Adipose tissue (tissue), 3 donors: ENCODE measurements around the gene SHF. TPM values are rescaled to one million over a fixed set of nuclear protein-coding genes. Genes with fewer than 3 reads are reported as not detected.

Source experiments
- H3K27ac ChIP-seq: one replicate; pipeline ENCODE4 v1.5.1; 2013; ENCODE audit warnings: low read depth, low read length
- WGBS, 3 donors: extraction: QIAGEN DNeasy Blood & Tissue Kit; methylation state at CpG; one replicate each; pipeline ENCODE4 v1.1.7; 2013; 5-methylcytosine and 5-hydroxymethylcytosine counted together
- polyA plus RNA-seq, 3 donors: library from polyadenylated mRNA; stranded (reverse); fragments of 200-250 nt; gene quantifications; one replicate each; pipeline ENCODE4 v1.2.3, GENCODE V29; 2013
- donor health status: healthy with polysubstance abuse.
- donor health status: Bipolar disorder and iron deficiency.
- donor health status: healthy.

The SHF gene
- polyA plus RNA-seq, 3 donors: 1.5 to 13.5 (median 2.9) TPM

DNA sequence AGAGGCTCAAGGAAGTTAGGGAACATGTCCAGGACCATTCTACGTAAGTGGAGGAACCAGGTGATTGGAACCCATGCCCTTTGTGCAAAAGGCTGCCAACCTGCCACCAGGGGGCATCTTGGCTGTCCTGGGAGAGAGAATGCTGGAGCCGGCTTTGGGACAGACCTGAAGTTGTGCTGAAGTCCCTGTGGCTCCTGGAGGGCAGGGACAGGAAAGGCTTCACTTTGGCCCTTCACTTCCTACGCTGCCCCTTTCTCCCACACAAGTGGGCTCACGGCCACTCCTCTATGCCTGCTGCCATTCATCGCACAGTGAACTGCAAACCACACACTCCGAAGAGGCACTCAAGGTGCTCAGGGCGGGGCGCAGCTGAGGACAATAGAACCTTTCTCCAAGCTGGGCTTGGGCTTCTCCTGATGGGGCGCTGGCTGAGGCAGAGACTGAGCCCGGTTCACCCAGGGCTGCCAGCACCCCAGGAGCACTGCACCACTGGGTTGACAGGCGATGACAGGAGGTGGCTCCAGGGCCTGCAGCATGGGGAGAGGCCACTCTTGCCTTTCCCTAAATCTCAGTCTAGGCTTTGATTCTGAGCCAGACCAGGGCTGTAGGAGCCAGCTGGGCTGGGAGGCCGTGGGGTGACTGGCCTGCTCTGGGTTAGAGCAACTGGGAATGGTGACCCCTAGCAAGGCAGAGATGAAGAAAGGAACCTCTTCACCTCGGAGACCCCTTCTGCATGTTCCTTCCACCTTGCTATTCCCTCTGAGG is 8.4 kb downstream of the SHF start:
- H3K27ac ChIP-seq: no peak overlapping the region
- WGBS, 3 donors: 79 to 91% (median 85%) methylated on average over 13 of the region's 13 CpGs

- WGBS, 3 donors: 88 to 96% (median 91%) methylated on average over 3 of the region's 3 CpGs
Observed at GRCh38 chr15:45177285-45177684, 10.5 kb downstream of the SHF start.

GRCh38 chr15:45174577-45174976 is 13.2 kb downstream of the SHF start:
- WGBS, 3 donors: 90 to 96% (median 92%) methylated on average over 2 of the region's 2 CpGs
- H3K27ac ChIP-seq: no peak overlapping the region

More at GRCh38 chr15:45177285-45177684, 10.5 kb downstream of the SHF start:
- no peak overlapping the region for H3K27ac ChIP-seq

DNA sequence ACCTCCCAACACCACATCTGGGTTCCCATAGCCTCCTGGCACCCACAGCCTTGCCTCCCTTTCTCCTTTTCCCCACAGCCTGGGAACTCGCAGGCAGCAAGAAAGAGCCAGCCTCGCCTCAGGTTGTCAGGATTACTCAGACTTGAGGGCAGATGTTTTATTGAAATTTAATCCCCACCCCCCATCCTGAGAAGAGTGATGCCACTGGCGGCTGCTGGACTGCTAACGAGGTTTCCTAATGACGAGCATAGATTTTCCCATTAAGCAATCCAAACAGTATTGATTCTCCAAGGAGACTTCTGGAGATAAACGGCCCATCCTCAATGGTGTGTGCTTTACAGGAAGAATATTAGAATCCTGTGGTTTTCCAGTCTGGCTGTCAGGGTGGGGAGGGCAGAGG is 13.7 kb downstream of the SHF start:
- H3K27ac ChIP-seq: no peak overlapping the region
- WGBS, 3 donors: 81 to 87% (median 85%) methylated on average over 6 of the region's 6 CpGs

DNA sequence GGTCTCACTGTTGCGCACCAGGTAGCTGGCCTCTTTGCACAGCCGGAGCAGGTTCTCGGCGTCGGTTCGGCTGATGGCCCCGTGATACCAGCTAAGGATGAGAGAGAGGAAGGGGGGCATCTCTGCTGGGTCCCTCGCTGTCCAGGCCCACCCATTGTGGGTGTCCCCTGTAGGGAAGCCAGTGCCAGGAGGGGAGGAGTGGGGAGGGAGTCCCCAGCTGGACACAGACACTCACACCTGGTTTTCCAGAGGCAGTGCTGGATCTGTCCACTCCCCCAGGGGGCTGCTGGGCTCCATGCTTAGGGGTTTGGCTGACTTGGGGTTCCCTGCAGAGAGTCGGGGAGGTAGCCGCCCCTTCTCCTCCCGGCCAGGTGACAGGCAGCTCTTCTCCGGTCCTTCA is 15.9 kb downstream of the SHF start:
- no peak overlapping the region for H3K27ac ChIP-seq
- 95 to 97% (median 96%) methylated on average over 12 of the region's 12 CpGs for WGBS, 3 donors

- no peak overlapping the region for H3K27ac ChIP-seq
- WGBS, 3 donors: 57 to 86% (median 75%) methylated on average over 4 of the region's 4 CpGs
Observed at GRCh38 chr15:45169608-45170480, 17.9 kb downstream of the SHF start.

DNA sequence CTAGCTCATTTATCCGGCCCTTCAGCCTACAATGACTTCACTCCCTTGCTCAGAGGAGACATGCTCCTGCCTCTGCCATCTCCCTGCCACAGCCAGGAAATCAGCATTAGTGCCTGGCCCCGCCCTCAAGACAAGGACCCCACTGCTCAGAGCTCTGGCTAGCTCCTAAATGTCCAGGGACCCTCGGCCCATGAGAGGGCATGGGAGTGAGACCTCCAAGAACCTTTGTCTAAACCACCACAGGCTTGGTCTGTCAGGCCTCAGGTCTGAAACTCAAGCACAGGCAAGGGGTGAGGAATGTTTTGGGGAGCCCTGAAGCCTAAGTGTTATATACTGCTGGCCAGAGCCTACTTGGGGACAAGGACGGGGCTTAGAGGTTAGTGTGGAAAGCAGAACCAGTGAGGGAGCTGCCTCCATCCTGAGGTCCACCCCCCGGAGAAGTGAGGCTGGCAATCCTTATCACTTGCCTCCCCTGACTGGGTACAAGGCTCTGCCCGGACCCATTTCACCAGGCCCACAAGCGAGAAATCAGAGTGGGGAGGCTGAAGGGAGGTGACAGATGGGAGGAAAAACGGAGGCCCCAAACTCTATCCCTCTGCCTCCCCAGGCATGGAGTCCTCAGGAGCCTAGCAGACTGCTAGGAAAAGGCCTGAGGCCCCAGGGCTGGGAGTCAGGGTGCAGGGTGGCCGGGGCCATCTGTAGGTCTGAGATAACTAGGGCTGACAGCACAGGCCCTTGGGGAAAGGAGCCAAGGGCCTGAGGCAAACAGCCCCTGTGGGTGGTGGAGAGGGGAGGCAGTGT is 18.8 kb downstream of the SHF start:
- no peak overlapping the region for H3K27ac ChIP-seq
- 86 to 90% (median 87%) methylated on average over 9 of the region's 9 CpGs for WGBS, 3 donors

DNA sequence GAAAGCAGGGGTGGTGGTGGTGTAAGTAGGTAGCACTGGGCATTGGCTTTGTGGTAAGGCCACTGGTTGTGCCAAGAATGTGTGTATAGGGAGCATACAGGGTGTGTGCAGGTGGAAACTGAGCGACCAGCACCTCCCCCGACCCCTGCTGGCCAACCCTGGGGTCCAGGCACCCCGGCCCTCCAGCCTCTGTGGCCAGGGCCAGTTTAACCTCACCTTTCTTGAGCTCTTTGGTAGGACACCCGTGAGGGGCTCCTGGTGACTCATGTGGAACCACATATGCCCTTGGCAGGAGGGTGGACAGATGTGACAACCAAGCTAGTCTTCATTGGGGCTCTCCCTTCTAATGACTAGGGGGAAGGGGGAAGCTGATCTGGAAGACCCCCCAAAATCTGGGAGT is 19.5 kb downstream of the SHF start:
- 97 to 98% (median 98%) methylated on average over 4 of the region's 4 CpGs for WGBS, 3 donors
- H3K27ac ChIP-seq: no peak overlapping the region

DNA sequence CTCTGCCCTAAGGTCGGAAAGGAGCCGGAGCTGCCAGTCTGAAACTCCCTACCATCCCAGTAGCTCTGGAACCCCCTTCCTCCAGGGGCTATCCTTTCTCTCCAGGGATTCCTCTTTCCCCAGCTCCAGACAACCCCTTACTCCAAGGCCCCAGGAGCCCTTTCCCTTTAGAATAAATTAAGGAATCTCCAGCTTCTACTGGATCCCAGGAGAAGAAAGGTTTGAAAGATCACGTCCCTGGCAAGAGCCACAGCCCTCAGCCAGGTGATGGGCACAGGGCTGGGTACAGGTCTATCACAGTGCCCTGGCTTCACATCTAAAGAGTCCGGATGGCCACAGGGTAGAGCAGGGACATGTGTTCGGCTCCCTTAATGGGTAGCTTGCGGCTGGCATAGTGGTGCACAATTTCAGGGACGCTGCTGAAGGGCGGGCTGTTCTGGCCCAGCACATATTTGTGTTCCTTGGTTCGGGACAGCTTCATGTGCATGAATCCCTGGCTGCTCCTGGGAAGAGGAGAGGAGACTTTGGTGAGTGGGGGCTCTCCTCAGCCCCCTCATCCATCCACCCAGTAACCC is 20.0 kb downstream of the SHF start:
- 68 to 76% (median 72%) methylated on average over 7 to 9 of the region's 9 CpGs for WGBS, 3 donors
- no peak overlapping the region for H3K27ac ChIP-seq

DNA sequence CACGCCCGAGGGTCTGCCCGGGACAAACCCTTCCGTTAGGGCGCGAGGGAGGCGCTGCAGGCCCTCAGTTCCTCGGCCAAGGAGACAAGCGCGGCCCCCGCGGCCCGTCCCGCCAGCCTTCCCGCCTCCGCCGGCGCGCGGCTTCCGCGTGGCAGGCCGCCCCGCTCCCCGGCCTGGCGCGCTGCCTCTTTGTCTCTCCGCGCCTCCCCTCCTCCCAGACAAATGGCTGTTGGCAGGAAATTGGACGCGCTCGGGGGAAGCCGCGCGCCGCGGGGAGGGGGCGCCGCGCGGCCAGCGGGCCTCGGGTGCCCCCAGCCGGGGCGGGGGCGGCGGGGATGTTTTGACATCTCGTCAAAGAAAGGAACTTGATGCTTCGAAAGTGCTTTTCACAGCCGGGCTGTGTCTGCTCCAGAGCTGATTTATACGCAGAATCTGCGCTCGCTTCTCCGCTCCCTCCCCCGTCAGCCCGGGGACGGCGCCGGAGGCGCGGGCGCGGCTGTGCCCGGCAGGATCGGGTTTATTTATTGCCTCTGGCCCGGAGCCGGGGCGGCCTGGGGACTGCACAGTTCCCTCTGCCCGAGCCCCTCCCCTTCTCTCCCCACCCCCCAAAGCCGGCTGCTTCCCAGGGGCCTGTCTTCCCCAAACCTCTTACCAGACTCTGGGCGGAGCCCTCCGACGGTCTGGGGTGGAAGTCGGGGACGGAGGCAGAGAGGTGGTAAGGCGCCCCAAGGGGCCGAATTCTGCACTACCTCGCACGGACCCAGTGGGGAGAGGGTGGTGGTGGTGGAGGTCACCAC is 20.7 kb downstream of the SHF start:
- 0 to 1% (median 1%) methylated on average over 49 to 79 of the region's 79 CpGs for WGBS, 3 donors
- H3K27ac ChIP-seq: peak overlapping the region; percentile 93

DNA sequence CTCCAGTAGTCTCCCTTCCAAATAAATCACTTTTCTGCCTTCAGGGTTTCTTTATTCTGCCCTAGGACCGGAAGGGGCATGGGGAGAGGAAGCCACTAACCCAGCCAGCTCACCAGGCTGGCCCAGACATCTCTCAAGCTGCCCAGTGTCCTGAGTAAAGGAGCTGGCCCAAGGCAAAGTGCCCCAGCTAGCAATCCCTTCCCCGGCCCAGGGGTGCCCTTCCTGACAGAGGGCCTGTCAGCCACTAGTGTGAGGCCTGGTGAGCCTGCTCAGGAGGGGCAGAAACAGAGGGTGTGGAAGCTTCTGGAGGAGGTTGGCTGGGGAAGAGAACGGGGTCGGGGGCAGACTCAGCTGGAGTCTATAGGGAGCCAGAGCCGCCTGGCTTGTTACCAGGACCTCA is 22.2 kb downstream of the SHF start:
- 73 to 88% (median 76%) methylated on average over 4 to 5 of the region's 5 CpGs for WGBS, 3 donors
- H3K27ac ChIP-seq: no peak overlapping the region

DNA sequence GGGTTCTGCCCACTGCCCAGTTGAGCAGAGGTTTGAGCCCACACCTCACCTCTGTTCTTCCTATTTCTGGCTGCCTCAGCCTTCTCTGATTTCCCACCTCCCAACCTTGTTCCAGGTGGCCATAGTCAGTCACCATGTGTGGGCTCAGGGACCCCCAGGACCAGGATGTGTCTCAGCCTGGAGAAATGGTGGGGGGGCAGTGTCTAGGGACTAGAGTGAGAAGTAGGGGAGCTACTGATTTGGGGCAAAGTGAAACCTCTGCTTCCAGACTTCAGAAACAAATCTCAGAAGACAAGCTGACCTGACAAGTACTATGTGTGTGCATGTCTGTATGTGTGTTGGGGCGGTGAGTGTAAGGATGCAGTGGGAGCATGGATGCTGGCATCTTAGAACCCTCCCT is 22.9 kb downstream of the SHF start:
- 90 to 100% (median 100%) methylated on average over 1 of the region's 1 CpG for WGBS, 3 donors
- H3K27ac ChIP-seq: no peak overlapping the region

DNA sequence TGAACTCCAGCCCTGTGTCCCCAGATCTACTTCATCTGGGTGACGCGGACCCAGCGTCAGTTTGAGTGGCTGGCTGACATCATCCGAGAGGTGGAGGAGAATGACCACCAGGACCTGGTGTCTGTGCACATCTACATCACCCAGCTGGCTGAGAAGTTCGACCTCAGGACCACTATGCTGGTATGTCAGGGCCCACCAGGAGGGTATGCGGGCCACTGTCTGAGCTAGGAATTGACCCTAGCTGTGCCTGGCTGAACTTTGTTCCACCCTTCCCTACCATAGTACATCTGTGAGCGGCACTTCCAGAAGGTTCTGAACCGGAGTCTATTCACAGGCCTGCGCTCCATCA is 24.3 kb downstream of the SHF start:
- H3K27ac ChIP-seq: no peak overlapping the region
- 69 to 87% (median 82%) methylated on average over 9 of the region's 9 CpGs for WGBS, 3 donors

DNA sequence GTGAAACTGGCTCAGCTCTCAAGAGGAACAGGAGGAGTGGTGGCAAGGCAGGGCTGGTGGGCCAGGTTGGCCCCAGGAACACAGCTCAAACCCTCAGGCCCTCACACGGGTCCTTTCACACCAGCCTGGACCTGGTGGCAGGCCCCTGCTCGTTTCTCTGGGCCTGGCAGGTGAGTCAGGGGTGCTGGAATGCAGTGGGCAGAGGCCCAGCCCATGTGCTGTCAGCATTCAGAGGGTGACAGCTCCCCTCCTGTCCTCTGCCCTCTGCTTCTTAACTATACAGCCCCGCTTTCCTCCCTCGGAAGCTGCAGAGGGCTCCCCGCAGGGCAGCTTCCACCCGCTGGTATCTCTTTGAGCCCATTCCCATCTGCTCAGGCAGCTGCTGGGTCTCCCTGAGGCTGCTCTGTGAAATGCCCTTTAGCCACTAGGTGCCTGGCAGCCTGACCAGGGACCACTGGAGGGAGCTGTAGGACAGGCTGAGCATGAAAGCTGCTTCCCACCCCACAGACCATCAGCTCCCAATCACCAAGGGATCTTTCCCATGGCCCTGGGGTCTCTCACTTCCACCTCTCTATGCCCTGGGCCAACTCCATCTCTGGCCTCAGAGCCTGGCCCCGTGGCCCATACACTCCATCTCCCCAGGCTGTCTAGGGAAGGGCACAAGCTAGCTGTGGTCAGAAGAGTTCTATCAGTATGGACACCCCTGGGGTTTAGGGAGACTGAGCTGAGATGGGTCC is 24.8 kb downstream of the SHF start:
- no peak overlapping the region for H3K27ac ChIP-seq

DNA sequence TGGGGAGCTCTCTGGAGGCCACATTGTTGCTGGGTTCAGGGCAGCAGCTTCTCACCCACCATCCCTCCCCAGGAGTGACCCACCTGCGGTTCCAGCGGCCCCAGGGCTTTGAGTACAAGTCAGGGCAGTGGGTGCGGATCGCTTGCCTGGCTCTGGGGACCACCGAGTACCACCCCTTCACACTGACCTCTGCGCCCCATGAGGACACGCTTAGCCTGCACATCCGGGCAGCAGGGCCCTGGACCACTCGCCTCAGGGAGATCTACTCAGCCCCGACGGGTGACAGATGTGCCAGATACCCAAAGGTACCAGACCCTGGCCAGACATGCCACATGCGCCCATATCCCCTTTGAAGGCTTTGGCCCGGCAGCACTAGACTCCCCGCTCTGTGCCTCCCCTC is 26.1 kb downstream of the SHF start:
- WGBS, 3 donors: 92 to 93% (median 93%) methylated on average over 12 to 14 of the region's 14 CpGs
- H3K27ac ChIP-seq: no peak overlapping the region

More for the DNA sequence above, 24.8 kb downstream of the SHF start:
- WGBS, 3 donors: 5 to 13% (median 6%) methylated on average over 7 of the region's 7 CpGs

DNA sequence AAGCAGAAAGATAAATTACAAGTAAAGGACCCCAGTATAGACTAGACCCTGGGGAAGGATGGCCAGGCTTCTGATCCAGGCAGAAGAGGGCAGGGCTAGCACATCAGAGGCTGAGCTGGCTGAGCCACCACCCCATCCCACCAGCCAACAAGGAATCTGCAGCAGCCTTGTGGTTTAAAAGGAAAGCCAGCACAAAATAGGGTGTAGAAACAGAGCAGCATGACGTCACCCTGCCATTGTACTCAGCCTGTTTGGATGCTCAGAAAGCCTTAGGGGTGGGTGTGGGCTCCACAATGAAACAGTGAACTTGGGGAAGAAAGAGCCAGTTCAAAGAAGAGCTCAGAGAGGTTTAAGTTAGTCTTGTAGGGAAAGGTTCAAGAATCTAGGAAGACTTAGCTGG is 29.8 kb downstream of the SHF start:
- no peak overlapping the region for H3K27ac ChIP-seq
- WGBS, 3 donors: 46 to 87% (median 48%) methylated on average over 1 of the region's 1 CpG

DNA sequence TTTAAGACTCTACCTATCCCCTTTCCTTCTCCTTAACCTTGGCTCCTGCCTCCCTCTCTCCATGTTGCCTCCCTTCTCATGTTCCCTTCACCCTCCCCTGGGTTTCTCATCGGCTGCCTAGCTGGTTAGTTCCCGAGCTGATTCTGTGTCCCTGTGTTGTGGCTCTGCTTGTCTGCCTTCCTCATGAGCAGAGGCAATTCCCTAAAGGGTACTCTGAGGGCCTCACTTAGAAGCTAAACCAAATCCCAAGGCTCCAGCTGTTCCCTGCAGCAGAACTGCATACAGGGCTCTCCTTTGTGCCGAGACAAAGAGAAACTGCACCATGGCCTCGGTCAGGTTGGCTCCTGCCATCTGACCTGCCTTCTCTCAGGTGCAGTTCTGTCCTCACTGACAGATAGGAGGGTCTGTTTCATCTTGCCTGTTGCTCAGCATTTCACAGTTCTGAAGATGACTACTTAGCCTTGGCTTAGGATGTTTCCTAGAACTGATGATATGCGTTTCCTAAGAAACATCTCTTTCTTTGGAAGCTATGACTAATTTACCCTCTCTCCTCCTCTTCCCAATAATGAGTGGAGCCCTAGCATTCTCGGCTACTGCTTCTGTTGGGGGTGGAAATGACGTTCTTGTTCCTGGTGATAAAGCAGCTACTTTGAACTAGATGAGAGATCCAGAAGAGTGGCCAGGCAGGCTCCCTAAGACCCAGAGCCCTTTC is 30.9 kb downstream of the SHF start:
- no peak overlapping the region for H3K27ac ChIP-seq
- WGBS, 3 donors: 71 to 85% (median 78%) methylated on average over 7 of the region's 7 CpGs
